ENCODE measurements around the gene RAD1.
A peak's percentile ranks its signal among the peaks of the same experiment; 100 is the strongest.

Gene RAD1, protein sequence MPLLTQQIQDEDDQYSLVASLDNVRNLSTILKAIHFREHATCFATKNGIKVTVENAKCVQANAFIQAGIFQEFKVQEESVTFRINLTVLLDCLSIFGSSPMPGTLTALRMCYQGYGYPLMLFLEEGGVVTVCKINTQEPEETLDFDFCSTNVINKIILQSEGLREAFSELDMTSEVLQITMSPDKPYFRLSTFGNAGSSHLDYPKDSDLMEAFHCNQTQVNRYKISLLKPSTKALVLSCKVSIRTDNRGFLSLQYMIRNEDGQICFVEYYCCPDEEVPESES

DNA sequence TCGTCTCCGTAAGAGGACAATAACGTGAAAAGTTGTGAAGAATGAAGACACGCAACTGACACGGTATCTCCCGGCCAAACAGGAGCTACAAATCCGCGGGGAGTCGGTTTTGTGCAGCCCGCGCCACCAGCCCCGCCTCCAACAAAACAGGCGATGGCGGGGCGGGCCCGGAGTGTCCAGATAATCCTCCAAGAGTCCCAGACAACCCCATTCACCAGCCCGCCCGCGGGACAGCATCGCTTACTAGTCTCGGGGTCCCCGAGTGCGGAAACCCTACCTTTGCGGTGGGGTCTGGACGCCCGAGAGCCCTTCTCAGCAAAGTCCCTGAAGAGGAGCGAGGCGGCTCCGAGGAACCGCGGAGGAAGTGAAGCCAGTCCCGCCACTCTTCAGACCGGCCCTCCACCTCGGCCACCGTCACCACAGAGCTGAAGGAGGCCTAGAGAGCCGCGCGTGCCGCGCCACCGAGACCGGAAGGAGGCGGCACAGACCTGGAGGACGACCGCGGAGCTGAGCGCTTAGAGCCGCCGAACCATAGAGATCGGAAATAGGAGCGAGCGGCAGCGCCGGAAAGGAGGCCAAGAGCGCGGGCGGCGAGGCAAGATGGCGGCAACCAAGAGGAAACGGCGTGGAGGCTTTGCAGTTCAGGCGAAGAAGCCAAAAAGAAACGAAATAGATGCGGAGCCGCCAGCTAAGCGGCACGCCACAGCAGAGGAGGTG lies at the start of gene RAD1, which contains the start of gene BRIX1:
TSS of gene RAD1 (minus strand) at position 366 of the 717 bp plus-strand sequence. CDS start 612 bp downstream, outside the sequence.
TSS of gene BRIX1 (plus strand) at position 573 of the 717 bp plus-strand sequence. CDS start at position 601, 28 bp downstream.
- peak; percentile 95 for DNase-seq (ENCODE audit: low read depth)
- in situ Hi-C loops (cut with HindIII; ENCODE audit: low sequenced_read_pairs), result no loop called here
- TF ChIP-seq, protein P1, sequence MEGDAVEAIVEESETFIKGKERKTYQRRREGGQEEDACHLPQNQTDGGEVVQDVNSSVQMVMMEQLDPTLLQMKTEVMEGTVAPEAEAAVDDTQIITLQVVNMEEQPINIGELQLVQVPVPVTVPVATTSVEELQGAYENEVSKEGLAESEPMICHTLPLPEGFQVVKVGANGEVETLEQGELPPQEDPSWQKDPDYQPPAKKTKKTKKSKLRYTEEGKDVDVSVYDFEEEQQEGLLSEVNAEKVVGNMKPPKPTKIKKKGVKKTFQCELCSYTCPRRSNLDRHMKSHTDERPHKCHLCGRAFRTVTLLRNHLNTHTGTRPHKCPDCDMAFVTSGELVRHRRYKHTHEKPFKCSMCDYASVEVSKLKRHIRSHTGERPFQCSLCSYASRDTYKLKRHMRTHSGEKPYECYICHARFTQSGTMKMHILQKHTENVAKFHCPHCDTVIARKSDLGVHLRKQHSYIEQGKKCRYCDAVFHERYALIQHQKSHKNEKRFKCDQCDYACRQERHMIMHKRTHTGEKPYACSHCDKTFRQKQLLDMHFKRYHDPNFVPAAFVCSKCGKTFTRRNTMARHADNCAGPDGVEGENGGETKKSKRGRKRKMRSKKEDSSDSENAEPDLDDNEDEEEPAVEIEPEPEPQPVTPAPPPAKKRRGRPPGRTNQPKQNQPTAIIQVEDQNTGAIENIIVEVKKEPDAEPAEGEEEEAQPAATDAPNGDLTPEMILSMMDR (IDR thresholded peaks at IDR 0.05; ENCODE audit: low read depth, low read length, missing control alignments), result peak; percentile 14
- H3K4me3 ChIP-seq (ENCODE audit: low read depth, low read length), result peak within 1 kb of the TSS; percentile 76

- DNase-seq (ENCODE audit: low read depth), result peak; percentile 24
- TF ChIP-seq, protein P1 (IDR thresholded peaks at IDR 0.05; ENCODE audit: low read depth, low read length, missing control alignments), result no peak
- in situ Hi-C loops (cut with HindIII; ENCODE audit: low sequenced_read_pairs), result no loop called here
- no peak overlapping the region for H3K4me3 ChIP-seq (ENCODE audit: low read depth, low read length)
These were observed 44.0 kb upstream of the RAD1 start for GRCh38 chr5:34959323-34959722.

GRCh38 chr5:34957857-34958690 lies 42.8 kb upstream of the RAD1 start:
- in situ Hi-C loops (cut with HindIII; ENCODE audit: low sequenced_read_pairs), result no loop called here
- TF ChIP-seq, protein P1 (IDR thresholded peaks at IDR 0.05; ENCODE audit: low read depth, low read length, missing control alignments), result peak; percentile 74
- no peak overlapping the region for H3K4me3 ChIP-seq (ENCODE audit: low read depth, low read length)
- DNase-seq (ENCODE audit: low read depth), result peak; percentile 13

GRCh38 chr5:34957321-34957720 lies 42.0 kb upstream of the RAD1 start:
- in situ Hi-C loops (cut with HindIII; ENCODE audit: low sequenced_read_pairs), result no loop called here
- H3K4me3 ChIP-seq (ENCODE audit: low read depth, low read length), result no peak overlapping the region
- TF ChIP-seq, protein P1 (IDR thresholded peaks at IDR 0.05; ENCODE audit: low read depth, low read length, missing control alignments), result no peak
- no peak for DNase-seq (ENCODE audit: low read depth)

GRCh38 chr5:34944460-34945047 lies 29.2 kb upstream of the RAD1 start:
- DNase-seq (ENCODE audit: low read depth), result no peak
- TF ChIP-seq, protein P1 (IDR thresholded peaks at IDR 0.05; ENCODE audit: low read depth, low read length, missing control alignments), result no peak
- in situ Hi-C loops (cut with HindIII; ENCODE audit: low sequenced_read_pairs), result no loop called here
- H3K4me3 ChIP-seq (ENCODE audit: low read depth, low read length), result no peak overlapping the region

- TF ChIP-seq, protein P1 (IDR thresholded peaks at IDR 0.05; ENCODE audit: low read depth, low read length, missing control alignments), result no peak
- in situ Hi-C loops (cut with HindIII; ENCODE audit: low sequenced_read_pairs), result no loop called here
- no peak for DNase-seq (ENCODE audit: low read depth)
These were observed 28.7 kb upstream of the RAD1 start for GRCh38 chr5:34944044-34944443.

More at GRCh38 chr5:34944044-34944443, 28.7 kb upstream of the RAD1 start:
- no peak overlapping the region for H3K4me3 ChIP-seq (ENCODE audit: low read depth, low read length)

Measured in astrocyte of the cerebellum (primary cell).